SK-N-SH treated with all-trans-retinoic acid at 6 μM for 48 hours (cell line): ENCODE measurements around the gene DAW1.
A peak's percentile ranks its signal among the peaks of the same experiment; 100 is the strongest.

Experiments used
- ATAC-seq: fragments of 200-7000 bp; cut with Tn5 transposase; 3 replicates; pipeline ENCODE4 v1.9.1; 2020; ENCODE audit warnings: mild to moderate bottlenecking, moderate library complexity
- ARNTL ChIP-seq: fragments of 450-650 bp; formaldehyde crosslinking; IDR thresholded peaks from 2 replicates; pipeline ENCODE4 v1.5.0; 2020; ENCODE audit warnings: low read depth, mild to moderate bottlenecking, moderate library complexity, borderline replicate concordance
- BACH2 ChIP-seq: fragments of 250-450 bp; sonication (Bioruptor Pico); IDR thresholded peaks from 2 replicates; pipeline ENCODE4 v1.9.0; 2021; ENCODE audit warnings: mild to moderate bottlenecking, borderline replicate concordance
- CREB5 ChIP-seq: fragments of 250-450 bp; sonication (Bioruptor Pico); IDR thresholded peaks from 2 replicates; pipeline ENCODE4 v1.5.1; 2020; ENCODE audit warnings: low read depth, mild to moderate bottlenecking, moderate library complexity
- CSDC2 ChIP-seq: fragments of 250-450 bp; sonication (Bioruptor Pico); IDR thresholded peaks from 2 replicates; pipeline ENCODE4 v1.5.0; 2020; ENCODE audit warnings: mild to moderate bottlenecking, moderate library complexity
- CSRNP3 ChIP-seq: fragments of 250-450 bp; sonication (Bioruptor Pico); IDR thresholded peaks from 2 replicates; pipeline ENCODE4 v1.5.1; 2021; ENCODE audit warnings: mild to moderate bottlenecking, moderate library complexity
- ESRRG ChIP-seq: fragments of 250-450 bp; sonication (Bioruptor Pico); IDR thresholded peaks from 2 replicates; pipeline ENCODE4 v1.6.1; 2021; ENCODE audit warnings: mild to moderate bottlenecking
- GLIS3 ChIP-seq: fragments of 250-450 bp; sonication (Bioruptor Pico); IDR thresholded peaks from 2 replicates; pipeline ENCODE4 v1.5.0; 2020; ENCODE audit warnings: mild to moderate bottlenecking, moderate library complexity
- ISL1 ChIP-seq: fragments of 250-450 bp; sonication (Bioruptor Pico); IDR thresholded peaks from 2 replicates; pipeline ENCODE4 v2.1.2; 2022; ENCODE audit warnings: mild to moderate bottlenecking, moderate library complexity
- OSR1 ChIP-seq: fragments of 250-450 bp; sonication (Bioruptor Pico); IDR thresholded peaks from 2 replicates; pipeline ENCODE4 v1.8.0; 2022; ENCODE audit warnings: moderate library complexity, mild to moderate bottlenecking, inconsistent platforms
- PATZ1 ChIP-seq: fragments of 250-450 bp; sonication (Bioruptor Pico); IDR thresholded peaks from 2 replicates; pipeline ENCODE4 v1.8.0; 2020; ENCODE audit warnings: mild to moderate bottlenecking, moderate library complexity, borderline replicate concordance
- POU6F1 ChIP-seq: fragments of 250-450 bp; sonication (Bioruptor Pico); IDR thresholded peaks from 2 replicates; pipeline ENCODE4 v1.8.0; 2021; ENCODE audit warnings: low read depth, mild to moderate bottlenecking, moderate library complexity, borderline replicate concordance
- PPARA ChIP-seq: fragments of 250-450 bp; sonication (Bioruptor Pico); IDR thresholded peaks from 2 replicates; pipeline ENCODE4 v1.5.0; 2020; ENCODE audit warnings: mild to moderate bottlenecking, borderline replicate concordance
- RARB ChIP-seq: fragments of 250-450 bp; sonication (Bioruptor Pico); IDR thresholded peaks from 2 replicates; pipeline ENCODE4 v1.8.0; 2021; ENCODE audit warnings: mild to moderate bottlenecking, moderate library complexity
- SNAI2 ChIP-seq: fragments of 250-450 bp; sonication (Bioruptor Pico); IDR thresholded peaks from 2 replicates; pipeline ENCODE4 v1.5.0; 2020; ENCODE audit warnings: mild to moderate bottlenecking, moderate library complexity
- TCF4 ChIP-seq: fragments of 250-450 bp; sonication (Bioruptor Pico); IDR thresholded peaks from 2 replicates; pipeline ENCODE4 v1.8.0; 2021; ENCODE audit warnings: mild to moderate bottlenecking, moderate library complexity, borderline replicate concordance
- TOX ChIP-seq: fragments of 250-450 bp; sonication (Bioruptor Pico); IDR thresholded peaks from 2 replicates; pipeline ENCODE4 v1.8.0; 2021; ENCODE audit warnings: mild to moderate bottlenecking, moderate library complexity, borderline replicate concordance
- TSHZ2 ChIP-seq: fragments of 250-450 bp; sonication (Bioruptor Pico); IDR thresholded peaks from 2 replicates; pipeline ENCODE4 v1.5.0; 2020; ENCODE audit warnings: mild to moderate bottlenecking, moderate library complexity
- ZC3H10 ChIP-seq: fragments of 250-450 bp; sonication (Bioruptor Pico); IDR thresholded peaks from 2 replicates; pipeline ENCODE4 v1.5.1; 2021; ENCODE audit warnings: mild to moderate bottlenecking, moderate library complexity
- ZFP3 ChIP-seq: fragments of 250-450 bp; sonication (Bioruptor Pico); IDR thresholded peaks from 2 replicates; pipeline ENCODE4 v1.5.0; 2020; ENCODE audit warnings: mild to moderate bottlenecking, moderate library complexity
- ZFP30 ChIP-seq: fragments of 450-650 bp; formaldehyde crosslinking; IDR thresholded peaks from 2 replicates; pipeline ENCODE4 v1.5.0; 2022; ENCODE audit warnings: mild to moderate bottlenecking, moderate library complexity
- ZNF70 ChIP-seq: fragments of 450-650 bp; formaldehyde crosslinking; IDR thresholded peaks from 2 replicates; pipeline ENCODE4 v1.5.0; 2020; ENCODE audit warnings: mild to moderate bottlenecking, moderate library complexity
- ZNF8 ChIP-seq: fragments of 450-650 bp; formaldehyde crosslinking; IDR thresholded peaks from 2 replicates; pipeline ENCODE4 v1.5.0; 2020; ENCODE audit warnings: mild to moderate bottlenecking, moderate library complexity

DAW1 gene

GRCh38 chr2:227862741-227863588, 8.5 kb upstream of the DAW1 start:
- TF ChIP-seq TOX (CRISPR knock-in tag) (no peak), CREB5 (CRISPR knock-in tag) (0 out of 2 replicates have a peak, but pooled peaks have one; percentile 17), ISL1 (CRISPR knock-in tag) (peak; percentile 48)
- ATAC-seq: peak; percentile 94

- TF ChIP-seq ZFP3 (CRISPR knock-in tag) (no peak), CSDC2 (no peak), SNAI2 (no peak), ZFP30 (CRISPR knock-in tag) (no peak), ISL1 (CRISPR knock-in tag) (no peak), ARNTL (no peak), CREB5 (CRISPR knock-in tag) (no peak), ESRRG (CRISPR knock-in tag) (no peak), POU6F1 (CRISPR knock-in tag) (no peak), GLIS3 (no peak), ZNF70 (CRISPR knock-in tag) (no peak), ZC3H10 (CRISPR knock-in tag) (no peak), TCF4 (CRISPR knock-in tag) (no peak), OSR1 (CRISPR knock-in tag) (no peak), RARB (CRISPR knock-in tag) (no peak)
- no peak; the same call in 2 of the 3 replicates for ATAC-seq
These were observed 7.2 kb upstream of the DAW1 start for GRCh38 chr2:227864161-227864756.

- ATAC-seq: no peak
These were observed 6.1 kb upstream of the DAW1 start for GRCh38 chr2:227865291-227865690.

More at GRCh38 chr2:227865291-227865690, 6.1 kb upstream of the DAW1 start:
- TF ChIP-seq POU6F1 (CRISPR knock-in tag) (no peak), TOX (CRISPR knock-in tag) (no peak), TSHZ2 (CRISPR knock-in tag) (no peak), ZFP3 (CRISPR knock-in tag) (no peak), CSDC2 (no peak), OSR1 (CRISPR knock-in tag) (no peak), SNAI2 (no peak), PATZ1 (CRISPR knock-in tag) (no peak), ISL1 (CRISPR knock-in tag) (no peak), TCF4 (CRISPR knock-in tag) (no peak), ZNF8 (no peak), ZNF70 (CRISPR knock-in tag) (no peak), BACH2 (CRISPR knock-in tag) (no peak), ZFP30 (CRISPR knock-in tag) (no peak), CSRNP3 (CRISPR knock-in tag) (no peak), PPARA (CRISPR knock-in tag) (no peak), CREB5 (CRISPR knock-in tag) (no peak), ESRRG (CRISPR knock-in tag) (no peak), RARB (CRISPR knock-in tag) (no peak)
